Activated CD8-positive, alpha-beta T cell treated with anti-CD3 and anti-CD28 coated beads, Interleukin-2, amount 10 ng/mL, durations not matched to agents 7 days and 5 days (primary cell): ENCODE results near the gene CTU2. TPM values are rescaled to one million over a fixed set of nuclear protein-coding genes. Genes with fewer than 3 reads are reported as not detected.
A peak's percentile ranks its signal among the peaks of the same experiment; 100 is the strongest.

Source experiments
- ATAC-seq: fragments of 150-1000 bp; cut with Tn5 transposase; one replicate; pipeline ENCODE4 v1.10.0; 2021; ENCODE audit warnings: moderate library complexity
- CTCF ChIA-PET: fragments of 350-600 bp; sonication (Branson Sonifier 250); formaldehyde crosslinking; loops from one replicate; lab custom pipeline; 2021; ENCODE audit warnings: antibody characterized with exemption; lab: Charles Lee
- POLR2A ChIA-PET: fragments of 350-600 bp; sonication (Branson Sonifier 250); formaldehyde crosslinking; loops from one replicate; lab custom pipeline; 2021; ENCODE audit warnings: antibody characterized with exemption; lab: Charles Lee
- DNase-seq: peaks from one replicate; pipeline ENCODE4 v3.0.0-alpha.2; 2020
- H3K27ac Mint-ChIP-seq: one replicate; pipeline ENCODE4 v1.8.0; 2021; ENCODE audit warnings: mild to moderate bottlenecking, mixed read lengths
- H3K27me3 Mint-ChIP-seq: one replicate; pipeline ENCODE4 v1.8.0; 2021; ENCODE audit warnings: low read depth, mixed read lengths
- H3K36me3 Mint-ChIP-seq: one replicate; pipeline ENCODE4 v1.8.0; 2021; ENCODE audit warnings: low read depth, mixed read lengths
- H3K4me1 Mint-ChIP-seq: one replicate; pipeline ENCODE4 v1.8.0; 2021; ENCODE audit warnings: low read depth, mixed read lengths
- H3K4me3 Mint-ChIP-seq: one replicate; pipeline ENCODE4 v1.8.0; 2021; ENCODE audit warnings: mild to moderate bottlenecking, mixed read lengths
- H3K9me3 Mint-ChIP-seq: one replicate; pipeline ENCODE4 v1.8.0; 2022; ENCODE audit warnings: mixed read lengths; ENCODE audit not compliant: insufficient read depth
- total RNA-seq, 2 experiments: library from RNA; stranded (reverse); gene quantifications; one replicate each; pipeline ENCODE4 v1.2.3, GENCODE V29; 2021

The CTU2 gene
- total RNA-seq, 2 experiments from 2014 or later, result 27.5 to 29.2 TPM

- CTCF ChIA-PET, result no interaction called here
- ATAC-seq, result no peak
These were observed 19.5 kb downstream of the CTU2 start for GRCh38 chr16:88725609-88726407.

GRCh38 chr16:88726408-88726749 is 20.1 kb downstream of the CTU2 start:
- Mint-ChIP-seq H3K9me3 (no peaks in the 10 kb centered on the region), H3K27me3 (no peaks in the 10 kb centered on the region), H3K27ac (no peak overlapping the region), H3K4me1 (peaks cover 5% of the 10 kb centered on the region), H3K36me3 (peaks cover 41% of the 10 kb centered on the region), H3K4me3 (no peak overlapping the region)
- ATAC-seq (no peak), DNase-seq (no peak)
- ChIA-PET POLR2A (no interaction called here), CTCF (no interaction called here)

More at GRCh38 chr16:88725609-88726407, 19.5 kb downstream of the CTU2 start:
- DNase-seq, result no peak
- no peaks in the 10 kb centered on the region for H3K27me3 Mint-ChIP-seq
- no peaks in the 10 kb centered on the region for H3K9me3 Mint-ChIP-seq
- peaks cover 2% of the 10 kb centered on the region for H3K4me1 Mint-ChIP-seq
- H3K4me3 Mint-ChIP-seq, result no peak overlapping the region
- peaks cover 36% of the 10 kb centered on the region for H3K36me3 Mint-ChIP-seq
- peak overlapping the region; percentile 30 for H3K27ac Mint-ChIP-seq
- POLR2A ChIA-PET, result no interaction called here

- peaks cover 6% of the 10 kb centered on the region for H3K4me1 Mint-ChIP-seq
- no peak for ATAC-seq
- no peaks in the 10 kb centered on the region for H3K9me3 Mint-ChIP-seq
- no peak overlapping the region for H3K27ac Mint-ChIP-seq
- H3K36me3 Mint-ChIP-seq, result peaks cover 42% of the 10 kb centered on the region
- DNase-seq, result no peak
- no peaks in the 10 kb centered on the region for H3K27me3 Mint-ChIP-seq
- ChIA-PET CTCF (no interaction called here), POLR2A (no interaction called here)
- no peak overlapping the region for H3K4me3 Mint-ChIP-seq
These were observed 20.7 kb downstream of the CTU2 start for GRCh38 chr16:88726981-88727380.

- no peak for DNase-seq
- no peaks in the 10 kb centered on the region for H3K27me3 Mint-ChIP-seq
These were observed 21.6 kb downstream of the CTU2 start for GRCh38 chr16:88727871-88728270.

GRCh38 chr16:88730632-88731607 is 24.6 kb downstream of the CTU2 start:
- no peak for DNase-seq
- Mint-ChIP-seq H3K27ac (peak overlapping the region; percentile 9), H3K4me3 (no peak overlapping the region), H3K36me3 (peaks cover 33% of the 10 kb centered on the region), H3K9me3 (no peaks in the 10 kb centered on the region), H3K27me3 (no peaks in the 10 kb centered on the region), H3K4me1 (peaks cover 6% of the 10 kb centered on the region)
- no peak for ATAC-seq
- ChIA-PET CTCF (no interaction called here), POLR2A (no interaction called here)

More at GRCh38 chr16:88727871-88728270, 21.6 kb downstream of the CTU2 start:
- Mint-ChIP-seq H3K4me3 (no peak overlapping the region), H3K36me3 (peaks cover 43% of the 10 kb centered on the region), H3K27ac (no peak overlapping the region), H3K9me3 (no peaks in the 10 kb centered on the region), H3K4me1 (peaks cover 6% of the 10 kb centered on the region)
- POLR2A ChIA-PET, result no interaction called here
- no peak for ATAC-seq
- CTCF ChIA-PET, result no interaction called here

- no peak overlapping the region for H3K27ac Mint-ChIP-seq
- ChIA-PET CTCF (no interaction called here), POLR2A (no interaction called here)
- ATAC-seq, result no peak
- H3K9me3 Mint-ChIP-seq, result no peaks in the 10 kb centered on the region
- no peaks in the 10 kb centered on the region for H3K27me3 Mint-ChIP-seq
- peaks cover 30% of the 10 kb centered on the region for H3K36me3 Mint-ChIP-seq
- peaks cover 6% of the 10 kb centered on the region for H3K4me1 Mint-ChIP-seq
- no peak overlapping the region for H3K4me3 Mint-ChIP-seq
- DNase-seq, result no peak
These were observed 25.4 kb downstream of the CTU2 start for GRCh38 chr16:88731699-88732098.

- ChIA-PET CTCF (no interaction called here), POLR2A (no interaction called here)
- DNase-seq (no peak), ATAC-seq (no peak)
- H3K27ac Mint-ChIP-seq, result peak overlapping the region; percentile 61
- no peaks in the 10 kb centered on the region for H3K27me3 Mint-ChIP-seq
- H3K36me3 Mint-ChIP-seq, result peaks cover 28% of the 10 kb centered on the region
- H3K4me1 Mint-ChIP-seq, result peaks cover 6% of the 10 kb centered on the region
- no peak overlapping the region for H3K4me3 Mint-ChIP-seq
- H3K9me3 Mint-ChIP-seq, result no peaks in the 10 kb centered on the region
These were observed 26.1 kb downstream of the CTU2 start for GRCh38 chr16:88732172-88732960.

- DNase-seq, result no peak
- H3K36me3 Mint-ChIP-seq, result peaks cover 26% of the 10 kb centered on the region
- peaks cover 6% of the 10 kb centered on the region for H3K4me1 Mint-ChIP-seq
- no peak overlapping the region for H3K4me3 Mint-ChIP-seq
- no peak for ATAC-seq
- H3K9me3 Mint-ChIP-seq, result no peaks in the 10 kb centered on the region
- CTCF ChIA-PET, result interaction anchor here (1.9 kb wide), 1 partner anchor 10 kb away, joined by 7 read pairs; no protein-coding TSS in a partner anchor
- no peaks in the 10 kb centered on the region for H3K27me3 Mint-ChIP-seq
- POLR2A ChIA-PET, result no interaction called here
- no peak overlapping the region for H3K27ac Mint-ChIP-seq
These were observed 26.6 kb downstream of the CTU2 start for GRCh38 chr16:88732961-88733294.

- CTCF ChIA-PET, result interaction anchor here (1.9 kb wide), 1 partner anchor 10 kb away, joined by 7 read pairs; no protein-coding TSS in a partner anchor
- POLR2A ChIA-PET, result no interaction called here
These were observed 27.5 kb downstream of the CTU2 start for GRCh38 chr16:88733630-88734360.

GRCh38 chr16:88734361-88734728 is 28.0 kb downstream of the CTU2 start:
- Mint-ChIP-seq H3K27ac (no peak overlapping the region), H3K4me3 (no peak overlapping the region), H3K9me3 (no peaks in the 10 kb centered on the region), H3K4me1 (peaks cover 6% of the 10 kb centered on the region), H3K36me3 (peaks cover 29% of the 10 kb centered on the region), H3K27me3 (no peaks in the 10 kb centered on the region)
- no peak for DNase-seq
- ATAC-seq, result no peak
- ChIA-PET CTCF (interaction anchor here (1.9 kb wide), 1 partner anchor 9 kb away, joined by 7 read pairs; no protein-coding TSS in a partner anchor), POLR2A (no interaction called here)

More at GRCh38 chr16:88733630-88734360, 27.5 kb downstream of the CTU2 start:
- DNase-seq (no peak), ATAC-seq (no peak)
- Mint-ChIP-seq H3K36me3 (peaks cover 28% of the 10 kb centered on the region), H3K27ac (no peak overlapping the region), H3K9me3 (no peaks in the 10 kb centered on the region), H3K27me3 (no peaks in the 10 kb centered on the region), H3K4me3 (no peak overlapping the region), H3K4me1 (peaks cover 6% of the 10 kb centered on the region)

- no peak for DNase-seq
- no peak for ATAC-seq
- H3K4me3 Mint-ChIP-seq, result no peak overlapping the region
- no peak overlapping the region for H3K27ac Mint-ChIP-seq
- no peaks in the 10 kb centered on the region for H3K9me3 Mint-ChIP-seq
- H3K4me1 Mint-ChIP-seq, result peaks cover 6% of the 10 kb centered on the region
- H3K27me3 Mint-ChIP-seq, result no peaks in the 10 kb centered on the region
- CTCF ChIA-PET, result no interaction called here
- peaks cover 25% of the 10 kb centered on the region for H3K36me3 Mint-ChIP-seq
- POLR2A ChIA-PET, result no interaction called here
These were observed 28.8 kb downstream of the CTU2 start for GRCh38 chr16:88735121-88735520.
